GM18858 (cell line): ENCODE results near the gene CAMSAP3.

Experiments
- ATAC-seq: cut with Tn5 transposase; IDR thresholded peaks from one replicate; pipeline ENCODE4 v1.9.1; 2021; ENCODE audit not compliant: unreplicated experiment

CAMSAP3 gene

GRCh38 chr19:7611541-7612279 is 16.0 kb downstream of the CAMSAP3 start:
- no peak for ATAC-seq

- ATAC-seq = no peak
These were observed 16.9 kb downstream of the CAMSAP3 start for GRCh38 chr19:7612282-7613274.

DNA sequence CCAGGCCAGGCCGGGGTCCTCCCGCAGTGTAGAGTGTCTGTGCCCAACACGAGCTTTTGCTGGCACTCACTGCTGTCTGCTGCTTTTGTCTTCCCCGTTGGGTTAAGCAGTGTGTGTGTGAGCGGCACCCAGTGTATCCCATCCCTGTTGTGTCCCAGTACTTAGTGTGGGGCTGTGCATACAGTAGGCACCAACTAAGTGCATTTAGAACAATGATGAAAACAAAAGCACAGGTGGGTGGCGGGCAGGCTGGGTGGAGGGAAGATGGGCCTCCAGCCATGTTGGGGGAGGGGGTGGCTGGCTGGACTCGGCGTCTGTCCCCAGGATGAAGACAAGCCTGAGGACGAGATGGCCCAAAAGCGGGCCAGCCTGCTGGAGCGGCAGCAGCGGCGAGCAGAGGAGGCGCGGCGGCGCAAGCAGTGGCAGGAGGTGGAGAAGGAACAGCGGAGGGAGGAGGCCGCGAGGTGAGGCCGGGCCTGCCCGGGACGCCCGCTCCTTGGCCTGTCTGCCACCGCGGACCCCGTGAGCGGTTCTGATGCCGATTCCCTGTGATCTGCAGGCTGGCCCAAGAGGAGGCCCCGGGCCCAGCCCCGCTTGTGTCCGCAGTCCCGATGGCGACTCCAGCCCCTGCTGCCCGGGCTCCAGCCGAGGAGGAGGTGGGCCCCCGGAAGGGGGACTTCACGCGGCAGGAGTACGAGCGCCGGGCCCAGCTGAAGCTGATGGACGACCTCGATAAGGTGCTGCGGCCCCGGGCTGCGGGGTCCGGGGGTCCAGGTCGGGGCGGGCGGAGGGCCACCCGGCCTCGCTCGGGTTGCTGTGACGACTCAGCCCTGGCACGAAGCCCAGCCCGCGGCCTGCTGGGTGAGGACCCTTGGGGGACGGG is 19.4 kb downstream of the CAMSAP3 start:
- no peak for ATAC-seq

- ATAC-seq = no peak
These were observed 21.5 kb downstream of the CAMSAP3 start for GRCh38 chr19:7617172-7617571.

DNA sequence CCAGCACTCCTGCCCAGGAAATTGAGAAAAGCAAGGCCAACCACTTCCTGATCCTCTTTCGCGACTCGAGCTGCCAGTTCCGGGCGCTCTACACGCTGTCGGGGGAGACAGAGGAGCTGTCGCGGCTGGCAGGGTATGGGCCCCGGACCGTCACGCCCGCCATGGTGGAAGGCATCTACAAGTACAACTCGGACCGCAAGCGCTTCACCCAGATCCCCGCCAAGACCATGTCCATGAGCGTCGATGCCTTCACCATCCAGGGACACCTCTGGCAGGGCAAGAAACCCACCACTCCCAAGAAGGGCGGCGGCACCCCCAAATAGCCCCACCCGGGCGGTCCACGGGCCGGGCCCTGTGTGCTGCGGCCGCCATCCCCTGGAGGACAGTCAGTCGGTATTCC is 22.1 kb downstream of the CAMSAP3 start:
- ATAC-seq = no peak

- ATAC-seq = no peak
These were observed 22.7 kb downstream of the CAMSAP3 start for GRCh38 chr19:7618348-7618747.

GRCh38 chr19:7618771-7619510 is 23.3 kb downstream of the CAMSAP3 start:
- ATAC-seq = no peak

DNA sequence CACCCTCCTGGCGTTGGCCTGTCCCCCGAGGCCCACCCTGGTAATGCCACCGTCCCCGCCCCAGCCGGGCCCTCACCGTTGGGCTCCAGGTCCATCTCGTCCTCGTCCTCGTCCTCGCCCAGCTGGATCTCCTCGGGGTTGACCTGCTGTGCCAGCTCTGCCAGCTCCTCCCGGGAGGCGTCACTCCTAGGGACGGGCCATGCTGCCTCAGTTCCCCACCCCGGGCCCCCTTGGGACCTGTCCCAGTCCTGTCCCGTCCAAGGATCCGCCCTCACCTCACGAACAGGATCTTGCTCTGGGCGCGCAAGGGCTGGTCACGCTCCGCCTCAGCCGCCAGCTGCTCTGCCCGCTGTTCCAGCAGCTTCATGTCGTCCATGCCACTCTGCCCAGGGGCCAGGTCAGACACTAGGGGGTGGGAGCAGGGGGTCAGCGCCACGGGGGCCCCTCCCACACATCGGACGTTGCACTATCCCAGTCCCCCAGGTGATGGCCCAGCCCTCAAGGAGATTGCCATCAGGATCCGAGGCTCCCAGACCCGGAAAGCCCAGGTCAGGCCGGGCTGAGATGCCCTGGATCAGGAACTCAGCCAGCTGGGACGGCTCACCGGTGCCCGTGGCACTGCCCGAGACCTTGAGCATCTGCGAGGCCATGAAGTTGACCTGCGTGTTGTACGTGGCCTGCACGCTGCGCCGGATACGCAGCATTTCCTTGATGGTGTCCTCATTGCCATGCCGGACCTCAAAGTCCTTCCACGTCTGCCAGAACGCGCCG is 24.2 kb downstream of the CAMSAP3 start:
- ATAC-seq = no peak

DNA sequence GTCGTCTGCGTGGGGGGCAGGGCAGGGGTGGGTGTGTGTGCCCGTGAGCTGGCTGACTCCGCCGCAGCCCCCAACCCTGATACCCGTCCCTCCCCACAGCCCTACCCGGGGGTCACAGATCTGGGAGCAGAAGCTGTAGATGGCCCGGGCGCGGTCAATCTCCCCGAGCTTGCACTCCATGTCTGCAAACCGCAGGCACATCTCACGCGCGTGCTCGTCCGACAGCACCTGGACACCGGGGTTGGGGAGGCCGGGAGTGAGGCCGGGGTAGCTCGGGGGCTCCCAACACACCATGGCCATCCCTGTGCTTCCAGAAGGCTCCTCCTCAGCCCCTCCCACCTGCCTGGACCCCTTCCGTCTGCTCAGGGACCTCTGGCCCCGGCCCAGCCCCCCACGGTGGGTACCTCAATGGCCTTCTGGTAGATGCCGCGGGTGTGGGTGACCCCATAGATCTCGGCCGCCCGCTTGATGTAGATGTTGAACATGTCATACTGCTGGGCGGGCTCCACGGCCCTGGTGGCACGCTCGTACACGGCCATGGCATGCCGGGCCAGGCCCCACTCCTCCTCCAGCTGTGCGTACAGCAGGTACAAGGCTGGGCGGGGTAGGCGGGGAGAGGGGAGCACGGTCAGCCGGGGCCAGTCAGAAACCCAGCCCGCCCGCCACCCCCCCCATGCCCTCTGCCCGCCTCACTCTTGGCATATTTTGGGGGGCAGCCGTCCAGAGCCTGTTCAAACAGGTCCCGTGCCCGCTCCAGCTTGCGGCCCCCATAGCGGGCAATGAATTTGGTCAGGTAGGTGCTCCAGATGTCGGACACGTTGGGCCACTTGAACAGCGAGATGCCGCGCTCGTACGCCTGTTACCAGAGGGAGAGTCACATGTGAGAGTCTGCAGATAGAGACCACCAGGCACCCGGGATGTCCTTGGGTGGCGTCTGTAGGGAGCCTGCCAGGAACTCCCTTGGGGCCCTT is 25.1 kb downstream of the CAMSAP3 start:
- no peak for ATAC-seq

GRCh38 chr19:7622933-7623685 is 27.4 kb downstream of the CAMSAP3 start:
- no peak for ATAC-seq

GRCh38 chr19:7623725-7624603 is 28.3 kb downstream of the CAMSAP3 start:
- no peak for ATAC-seq

- no peak for ATAC-seq
These were observed 29.1 kb downstream of the CAMSAP3 start for GRCh38 chr19:7624810-7625209.

- no peak for ATAC-seq
These were observed 30.2 kb downstream of the CAMSAP3 start for GRCh38 chr19:7625763-7626372.

DNA sequence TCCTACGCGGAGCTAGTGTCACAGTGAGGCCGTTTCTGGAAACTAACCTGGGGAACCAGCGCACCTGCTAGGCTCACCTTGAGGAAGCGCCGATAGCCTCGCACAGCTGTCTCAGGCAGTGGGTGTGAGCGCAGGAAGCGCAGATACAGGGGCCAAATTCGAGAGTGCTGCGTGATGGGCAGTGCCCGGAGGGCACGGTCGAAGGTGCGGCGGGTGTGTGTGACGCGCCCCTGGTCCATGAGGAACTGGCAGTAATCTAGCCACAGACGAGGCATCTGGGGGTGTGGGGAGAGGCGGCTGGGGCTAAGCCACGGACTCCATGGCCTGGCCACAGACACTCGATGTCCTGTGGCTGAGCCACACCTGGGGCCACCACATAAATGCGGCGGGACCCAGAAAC is 31.5 kb downstream of the CAMSAP3 start:
- ATAC-seq = no peak

DNA sequence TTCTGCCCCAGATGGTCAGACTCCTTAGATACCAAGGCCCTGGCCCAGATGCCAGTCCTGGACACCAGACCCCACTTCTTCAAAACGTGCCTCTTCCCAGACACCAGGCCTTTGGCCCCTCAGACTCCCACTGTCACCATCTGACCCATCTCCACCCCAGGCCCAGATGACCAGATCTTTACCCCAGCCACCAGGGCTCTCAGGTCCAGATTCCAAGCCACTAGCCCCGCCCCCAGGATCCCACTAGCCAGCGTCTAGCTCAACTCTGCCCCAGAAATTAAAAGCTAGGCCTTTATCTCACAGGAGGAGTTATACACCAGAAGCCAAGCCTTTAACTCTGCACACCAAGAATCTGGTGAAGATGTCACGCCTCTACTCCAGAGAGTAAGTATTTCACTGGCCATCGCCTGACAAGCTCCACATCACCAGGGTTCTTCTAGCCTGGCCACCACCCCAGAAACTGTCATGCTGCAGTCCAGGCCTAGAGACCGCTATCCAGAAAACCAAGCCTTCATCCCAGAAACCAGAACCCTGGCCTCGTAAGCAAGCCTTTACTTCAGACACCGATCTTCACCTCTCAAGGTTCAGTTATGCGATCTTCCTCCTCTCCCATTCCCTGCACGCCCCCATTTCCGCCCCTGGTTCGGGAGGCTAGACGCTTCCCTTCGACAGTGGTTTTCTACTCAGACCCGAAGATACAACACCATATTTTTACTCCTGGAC is 33.1 kb downstream of the CAMSAP3 start:
- ATAC-seq = no peak
